H1 (cell line): Measurements from ENCODE around the gene LRPPRC. TPM values are rescaled to one million over a fixed set of nuclear protein-coding genes. Genes with fewer than 3 reads are reported as not detected.

Experiments used
- CTCF ChIA-PET: fragments of 300-600 bp; sonication (Branson Sonifier 250); formaldehyde crosslinking; loops from one replicate; lab custom pipeline; 2021; ENCODE audit not compliant: partially characterized antibody; lab: Charles Lee
- POLR2A ChIA-PET: fragments of 300-600 bp; sonication (Branson Sonifier 250); formaldehyde crosslinking; loops from one replicate; lab custom pipeline; 2021; ENCODE audit warnings: inconsistent platforms; ENCODE audit not compliant: partially characterized antibody; lab: Charles Lee
- DNase-seq, 2 experiments: peaks; one replicate each; pipeline versions ENCODE4 v3.0.0 to v3.0.0-alpha.2; 2010 to 2022; ENCODE audit warnings: low spot score in 2 of 2, low read depth in 1 of 2, mixed read lengths in 1 of 2
- FAIRE-seq: peaks from 2 replicates; lab custom pipeline; 2011; peaks lifted over from hg19 to GRCh38; lab: Jason Lieb, UNC
- H2AFZ ChIP-seq: 2 replicates; pipeline ENCODE4 v1.8.1; 2012; ENCODE audit warnings: low read length, inconsistent platforms
- H2AK5ac ChIP-seq: 2 replicates; pipeline ENCODE4 v1.6.1; 2013; ENCODE audit warnings: low read depth, low read length
- H2BK120ac ChIP-seq: replicated peaks from 2 replicates; pipeline ENCODE3; 2013; ENCODE audit warnings: low read depth, low read length, inconsistent platforms
- H2BK12ac ChIP-seq: 2 replicates; pipeline ENCODE4 v1.6.1; 2013; ENCODE audit warnings: low read depth, low read length
- H2BK15ac ChIP-seq: 2 replicates; pipeline ENCODE4 v1.6.1; 2013; ENCODE audit warnings: low read length
- H2BK20ac ChIP-seq: 2 replicates; pipeline ENCODE4 v1.6.1; 2013; ENCODE audit warnings: low read length
- H2BK5ac ChIP-seq: 2 replicates; pipeline ENCODE4 v1.6.1; 2013; ENCODE audit warnings: low read depth, low read length
- H3K14ac ChIP-seq: 2 replicates; pipeline ENCODE4 v1.6.1; 2013; ENCODE audit warnings: inconsistent platforms; ENCODE audit not compliant: insufficient read length
- H3K18ac ChIP-seq: 2 replicates; pipeline ENCODE4 v1.6.1; 2013; ENCODE audit warnings: low read length; ENCODE audit errors: extremely low read depth
- H3K23ac ChIP-seq: 2 replicates; pipeline ENCODE4 v1.6.1; 2013; ENCODE audit warnings: inconsistent platforms; ENCODE audit not compliant: insufficient read length
- H3K23me2 ChIP-seq: 2 replicates; pipeline ENCODE4 v1.6.1; 2013; ENCODE audit warnings: low read depth, low read length
- H3K27ac ChIP-seq: 2 replicates; pipeline ENCODE4 v1.6.1; 2011; ENCODE audit warnings: low read depth, low read length, inconsistent platforms
- H3K27me3 ChIP-seq, 4 experiments: replicated peaks in 1 of 4; 1 replicate in 1 of 4; 2 replicates in 3 of 4; pipeline versions ENCODE4 v1.6.1 to v1.8.1; 2011 to 2013; ENCODE audit warnings: low read length in 3 of 4, mild to moderate bottlenecking in 3 of 4, inconsistent platforms in 2 of 4, mixed read lengths in 2 of 4, moderate library complexity in 1 of 4; ENCODE audit not compliant: control insufficient read depth in 3 of 4, insufficient read depth in 3 of 4; ENCODE audit errors: extremely low read depth in 1 of 4
- H3K36me3 ChIP-seq, 4 experiments: 2 replicates each; pipeline versions ENCODE4 v1.6.1 to v1.8.1; 2011 to 2013; ENCODE audit warnings: mild to moderate bottlenecking in 4 of 4, low read length in 3 of 4, moderate library complexity in 2 of 4, control low read depth in 1 of 4, inconsistent platforms in 1 of 4; ENCODE audit not compliant: insufficient read depth in 4 of 4, control insufficient read depth in 2 of 4
- H3K4ac ChIP-seq: replicated peaks from 2 replicates; pipeline ENCODE3; 2013; ENCODE audit warnings: low read length, low read depth, mixed read lengths, inconsistent platforms; ENCODE audit not compliant: insufficient read length
- H3K4me1 ChIP-seq, 4 experiments: replicated peaks in 1 of 4; 1 replicate in 1 of 4; 2 replicates in 3 of 4; pipeline versions ENCODE4 v1.6.1 to v1.8.1; 2011 to 2013; ENCODE audit warnings: low read length in 3 of 4, inconsistent platforms in 2 of 4, mixed read lengths in 1 of 4; ENCODE audit not compliant: insufficient read depth in 4 of 4, control insufficient read depth in 3 of 4
- H3K4me2 ChIP-seq, 2 experiments: 2 replicates each; pipeline versions ENCODE4 v1.6.1 to v1.8.1; 2011 to 2013; ENCODE audit warnings: low read depth in 2 of 2, low read length in 2 of 2, control low read depth in 1 of 2, inconsistent platforms in 1 of 2, mild to moderate bottlenecking in 1 of 2; ENCODE audit not compliant: insufficient read depth in 1 of 2
- H3K4me3 ChIP-seq, 4 experiments: fragments of 200-600, 300-600 bp in 1 of 4; sonication (generic), shearing (Covaris generic), sonication (Bioruptor Twin) in 1 of 4; 2 replicates each; pipeline versions ENCODE4 v1.5.1 to v1.8.1; 2011 to 2016; ENCODE audit warnings: low read length in 4 of 4, low read depth in 3 of 4, control low read depth in 2 of 4, inconsistent platforms in 2 of 4, mild to moderate bottlenecking in 2 of 4, mixed read lengths in 1 of 4, moderate library complexity in 1 of 4; ENCODE audit not compliant: insufficient read depth in 2 of 4; ENCODE audit errors: extremely low read depth in 1 of 4
- H3K56ac ChIP-seq: replicated peaks from 2 replicates; pipeline ENCODE3; 2013; ENCODE audit warnings: low read depth, mild to moderate bottlenecking, mixed read lengths, low read length, inconsistent platforms; ENCODE audit not compliant: insufficient read length
- H3K79me1 ChIP-seq: 2 replicates; pipeline ENCODE4 v1.6.1; 2013; ENCODE audit warnings: low read depth, low read length, control low read depth
- H3K79me2 ChIP-seq, 2 experiments: 2 replicates each; pipeline versions ENCODE4 v1.6.1 to v1.8.1; 2012 to 2013; ENCODE audit warnings: low read length in 2 of 2, mild to moderate bottlenecking in 2 of 2, inconsistent platforms in 1 of 2; ENCODE audit not compliant: insufficient read depth in 2 of 2, control insufficient read depth in 1 of 2
- H3K9ac ChIP-seq, 4 experiments: replicated peaks in 1 of 4; 1 replicate in 1 of 4; 2 replicates in 3 of 4; pipeline versions ENCODE4 v1.6.1 to v1.8.1; 2011 to 2013; ENCODE audit warnings: low read depth in 3 of 4, low read length in 3 of 4, control low read depth in 2 of 4, mild to moderate bottlenecking in 2 of 4, moderate library complexity in 2 of 4, inconsistent platforms in 1 of 4; ENCODE audit errors: extremely low read depth in 1 of 4
- H3K9me3 ChIP-seq, 2 experiments: 2 replicates each; pipeline versions ENCODE4 v1.6.1 to v1.8.1; 2012 to 2013; ENCODE audit warnings: mild to moderate bottlenecking in 2 of 2, moderate library complexity in 2 of 2, control low read depth in 1 of 2, inconsistent platforms in 1 of 2, low read depth in 1 of 2, low read length in 1 of 2, mixed read lengths in 1 of 2; ENCODE audit not compliant: insufficient read depth in 2 of 2
- H4K20me1 ChIP-seq, 2 experiments: replicated peaks in 1 of 2; 2 replicates each; pipeline versions ENCODE3 to v1.8.1; 2011 to 2013; ENCODE audit warnings: inconsistent platforms in 2 of 2, low read length in 2 of 2, mild to moderate bottlenecking in 1 of 2; ENCODE audit not compliant: insufficient read depth in 2 of 2, control insufficient read depth in 1 of 2
- H4K5ac ChIP-seq: 2 replicates; pipeline ENCODE4 v1.6.1; 2013; ENCODE audit warnings: low read length, low read depth, mixed read lengths, inconsistent platforms; ENCODE audit not compliant: insufficient read length
- H4K8ac ChIP-seq: 2 replicates; pipeline ENCODE4 v1.8.0; 2013; ENCODE audit warnings: mild to moderate bottlenecking, moderate library complexity, low read length, inconsistent platforms; ENCODE audit not compliant: insufficient read depth; ENCODE audit errors: extremely low read depth
- H4K91ac ChIP-seq: replicated peaks from 2 replicates; pipeline ENCODE3; 2013; ENCODE audit warnings: low read length, mixed read lengths, inconsistent platforms; ENCODE audit not compliant: insufficient read length
- BRCA1 ChIP-seq: IDR thresholded peaks from 2 replicates; pipeline ENCODE4 v1.6.1; 2012; ENCODE audit warnings: low read depth, low read length, improper control_type of control experiment
- CHD1 ChIP-seq: IDR thresholded peaks from 2 replicates; pipeline ENCODE4 v1.6.1; 2012; ENCODE audit warnings: low read depth, low read length, improper control_type of control experiment
- CREB1 ChIP-seq: IDR thresholded peaks from 2 replicates; pipeline ENCODE4 v1.6.1; 2012; ENCODE audit warnings: inconsistent platforms
- EZH2 ChIP-seq: fragments of 200-600 bp; sonication (generic); IDR thresholded peaks from 2 replicates; pipeline ENCODE4 v1.7.1; 2012; ENCODE audit warnings: low read depth, mild to moderate bottlenecking, moderate library complexity, low read length, inconsistent platforms; ENCODE audit not compliant: severe bottlenecking
- FOSL1 ChIP-seq: IDR thresholded peaks from 2 replicates; pipeline ENCODE4 v1.6.1; 2011; ENCODE audit warnings: mild to moderate bottlenecking, low read depth, low read length, moderate library complexity; ENCODE audit not compliant: insufficient read depth
- JUN ChIP-seq: IDR thresholded peaks from 2 replicates; pipeline ENCODE4 v1.6.1; 2011; ENCODE audit warnings: low read depth, mild to moderate bottlenecking, improper control_type of control experiment, low read length
- KDM4A ChIP-seq: IDR thresholded peaks from one replicate; pipeline ENCODE4 v1.7.1; 2012; ENCODE audit warnings: low read depth, mild to moderate bottlenecking, moderate library complexity, low read length, inconsistent platforms; ENCODE audit not compliant: severe bottlenecking
- PHF8 ChIP-seq: fragments of 200-600 bp; sonication (generic); conservative IDR thresholded peaks from 2 replicates; pipeline ENCODE4 v1.7.1; 2012; ENCODE audit warnings: low read depth, mild to moderate bottlenecking, inconsistent platforms, low read length, moderate library complexity
- RAD21 ChIP-seq, 2 experiments: IDR thresholded peaks in 1 of 2; conservative IDR thresholded peaks in 1 of 2; 2 replicates each; pipeline ENCODE4 v1.6.1; 2011; ENCODE audit warnings: low read depth in 2 of 2, low read length in 2 of 2, improper control_type of control experiment in 1 of 2, inconsistent platforms in 1 of 2, mild to moderate bottlenecking in 1 of 2, moderate library complexity in 1 of 2
- RFX5 ChIP-seq: IDR thresholded peaks from 2 replicates; pipeline ENCODE4 v1.6.1; 2011; ENCODE audit warnings: low read depth, low read length, improper control_type of control experiment, borderline replicate concordance
- WGBS, 2 experiments: shearing (Covaris generic) in 1 of 2; methylation state at CpG; one replicate each; pipeline versions ENCODE4 v1.1.6 to v1.1.7; 2013 to 2015; ENCODE audit warnings: low lambda C conversion rate in 2 of 2, mixed read lengths in 2 of 2, inconsistent platforms in 1 of 2, low coverage in 1 of 2, missing lambda C conversion rate in 1 of 2; ENCODE audit not compliant: insufficient replicate concordance in 2 of 2, insufficient coverage in 1 of 2, insufficient read length in 1 of 2; ENCODE audit errors: extremely low coverage in 1 of 2, missing lambda C conversion rate in 1 of 2; 5-methylcytosine and 5-hydroxymethylcytosine counted together
- polyA plus RNA-seq, 7 experiments: library from polyadenylated mRNA; depleted of rRNA in 3 of 7; stranded (reverse) in 5 of 7; unstranded in 2 of 7; fragments of >200 nt in 5 of 7; fragments of 200-250 nt in 2 of 7; gene quantifications; 1 replicate in 5 of 7; 2 replicates in 1 of 7; 4 replicates in 1 of 7; pipeline versions ENCODE4 v1.2.1 to v1.2.3, GENCODE V29; 2011 to 2013; ENCODE audit warnings: missing spikeins in 2 of 7, mixed read lengths in 2 of 7
- total RNA-seq: library from RNA; stranded (reverse); fragmentation: NEBNext Ultra II Directional; extraction: Animal tissue kit (Norgen Biotek cat#: 25700); gene quantifications from 2 replicates; pipeline ENCODE4 v1.2.1, GENCODE V29; 2021
- TF ChIP-seq, protein P1 (sequence below), 3 experiments: IDR thresholded peaks; 1 replicate in 2 of 3; 2 replicates in 1 of 3; pipeline versions ENCODE4 v1.5.1 to v1.6.1; 2011; ENCODE audit warnings: low read length in 3 of 3, mild to moderate bottlenecking in 3 of 3, inconsistent platforms in 2 of 3, low read depth in 1 of 3, moderate library complexity in 1 of 3; ENCODE audit not compliant: insufficient read depth in 1 of 3; ENCODE audit errors: control extremely low read depth in 1 of 3

LRPPRC gene
- total and polyA plus RNA-seq, 2 of the 8 experiments (the other 6 are each of a cell fraction or from before 2014, with no cell fraction given) = 43.4 to 167 TPM

DNA sequence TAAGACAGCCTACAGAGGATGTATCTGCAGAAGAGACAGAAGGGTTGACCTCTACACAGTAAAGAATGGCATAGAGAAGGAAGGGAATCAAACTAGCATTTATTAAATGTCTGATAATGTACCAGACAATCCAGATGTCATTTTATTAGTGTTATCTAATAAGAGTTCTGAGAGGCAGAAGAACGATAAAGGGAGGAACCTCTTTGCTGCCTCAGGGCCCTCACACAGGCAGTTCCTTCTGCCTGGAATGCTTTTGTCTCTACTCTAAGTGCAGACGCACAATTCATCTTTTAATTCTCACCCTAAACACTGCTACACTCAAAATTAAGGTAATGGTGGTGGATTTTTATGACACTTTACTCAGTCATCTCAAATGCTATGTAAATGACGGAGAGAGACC is 64.5 kb downstream of the LRPPRC start:
- Histone ChIP-seq H4K8ac (no peak overlapping the region), H2BK5ac (no peak overlapping the region), H2BK12ac (no peak overlapping the region), H3K27ac (no peak overlapping the region), H3K14ac (no peak overlapping the region), H3K36me3 (peaks cover 0 to 71% (median 38%) of the 10 kb centered on the region in 4 experiments; a peak in 7 of 8 replicates), H4K91ac (no peak overlapping the region), H3K18ac (no peak overlapping the region), H3K9me3 (no peaks in the 10 kb centered on the region), H3K4ac (no peak overlapping the region), H3K27me3 (no peaks in the 10 kb centered on the region), H3K79me1 (no peaks in the 10 kb centered on the region), H2AK5ac (no peak overlapping the region), H4K5ac (no peak overlapping the region), H3K23me2 (no peaks in the 10 kb centered on the region), H2AFZ (no peak overlapping the region), H3K4me3 (no peak overlapping the region), H3K4me1 (no peaks in the 10 kb centered on the region), H3K4me2 (no peak overlapping the region), H2BK15ac (no peak overlapping the region), H3K23ac (no peak overlapping the region), H2BK20ac (no peak overlapping the region), H2BK120ac (no peak overlapping the region), H3K56ac (no peak overlapping the region), H4K20me1 (peaks cover 0 to 3% of the 10 kb centered on the region in 2 experiments), H3K79me2 (no peaks in the 10 kb centered on the region), H3K9ac (no peak overlapping the region)
- FAIRE-seq (no peak), DNase-seq (no peak)
- POLR2A ChIA-PET = interaction anchor here (0.9 to 2.1 kb wide), 4 partner anchors 14 to 29 kb away, joined by 3 to 13 read pairs (median 4); no protein-coding TSS in a partner anchor
- WGBS, 2 experiments = 94% methylated on average over 3 of the region's 3 CpGs; no CpG with 5 or more reads in 1 of the 2 experiments
- CTCF ChIA-PET = interaction anchor here (2.1 kb wide), 1 partner anchor 20 kb away, joined by 6 read pairs; no protein-coding TSS in a partner anchor
- TF ChIP-seq FOSL1 = no peak
- TF ChIP-seq EZH2 = no peak
- no peak for TF ChIP-seq CREB1
- no peak for TF ChIP-seq RFX5
- no peak for TF ChIP-seq CHD1
- TF ChIP-seq JUN = no peak
- TF ChIP-seq, protein P1, sequence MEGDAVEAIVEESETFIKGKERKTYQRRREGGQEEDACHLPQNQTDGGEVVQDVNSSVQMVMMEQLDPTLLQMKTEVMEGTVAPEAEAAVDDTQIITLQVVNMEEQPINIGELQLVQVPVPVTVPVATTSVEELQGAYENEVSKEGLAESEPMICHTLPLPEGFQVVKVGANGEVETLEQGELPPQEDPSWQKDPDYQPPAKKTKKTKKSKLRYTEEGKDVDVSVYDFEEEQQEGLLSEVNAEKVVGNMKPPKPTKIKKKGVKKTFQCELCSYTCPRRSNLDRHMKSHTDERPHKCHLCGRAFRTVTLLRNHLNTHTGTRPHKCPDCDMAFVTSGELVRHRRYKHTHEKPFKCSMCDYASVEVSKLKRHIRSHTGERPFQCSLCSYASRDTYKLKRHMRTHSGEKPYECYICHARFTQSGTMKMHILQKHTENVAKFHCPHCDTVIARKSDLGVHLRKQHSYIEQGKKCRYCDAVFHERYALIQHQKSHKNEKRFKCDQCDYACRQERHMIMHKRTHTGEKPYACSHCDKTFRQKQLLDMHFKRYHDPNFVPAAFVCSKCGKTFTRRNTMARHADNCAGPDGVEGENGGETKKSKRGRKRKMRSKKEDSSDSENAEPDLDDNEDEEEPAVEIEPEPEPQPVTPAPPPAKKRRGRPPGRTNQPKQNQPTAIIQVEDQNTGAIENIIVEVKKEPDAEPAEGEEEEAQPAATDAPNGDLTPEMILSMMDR (IDR thresholded peaks at IDR 0.05; ENCODE audit: control extremely low read depth in 1 of 3, insufficient read depth in 1 of 3, low read depth in 1 of 3, low read length in 3 of 3) = no peak
- TF ChIP-seq BRCA1 = no peak
- TF ChIP-seq PHF8 = no peak
- no peak for TF ChIP-seq RAD21 (IDR thresholded peaks at IDR 0.05 in 1 of 2, conservative IDR thresholded peaks at IDR 0.05 in 1 of 2; ENCODE audit: low read depth in 2 of 2, low read length in 2 of 2)
- no peak for TF ChIP-seq KDM4A
